Brain microvascular endothelial cell (primary cell): Measurements from ENCODE around the gene ANTXR1.

ENCODE experiments used
- DNase-seq: peaks from one replicate; pipeline ENCODE4 v3.0.0-alpha.2; 2020
- H3K27ac ChIP-seq: fragments of 250-450 bp; sonication (Bioruptor Pico); 2 replicates; pipeline ENCODE4 v1.5.1; 2020; ENCODE audit warnings: mild to moderate bottlenecking, moderate library complexity
- H3K27me3 ChIP-seq: fragments of 250-450 bp; sonication (Bioruptor Pico); replicated peaks from 2 replicates; pipeline ENCODE4 v1.5.1; 2020; ENCODE audit warnings: mild to moderate bottlenecking
- H3K36me3 ChIP-seq: fragments of 250-450 bp; sonication (Bioruptor Pico); replicated peaks from 2 replicates; pipeline ENCODE4 v1.5.1; 2020; ENCODE audit warnings: mild to moderate bottlenecking
- H3K4me3 ChIP-seq: 2 replicates; pipeline ENCODE4 v1.5.1; 2011; ENCODE audit warnings: low read depth, mild to moderate bottlenecking, control low read depth, low read length, moderate library complexity
- in situ Hi-C: cut with HindIII; loops from 2 replicates; pipeline ENCODE4 v1.10.0; 2017; ENCODE audit warnings: low sequenced_read_pairs, low pct_ligation_motif_present
- TF ChIP-seq, protein P1 (sequence below): IDR thresholded peaks from 2 replicates; pipeline ENCODE4 v1.5.1; 2011; ENCODE audit warnings: low read depth, mild to moderate bottlenecking, moderate library complexity, low read length, control low read depth, inconsistent platforms; ENCODE audit errors: missing control alignments

ANTXR1 gene

DNA sequence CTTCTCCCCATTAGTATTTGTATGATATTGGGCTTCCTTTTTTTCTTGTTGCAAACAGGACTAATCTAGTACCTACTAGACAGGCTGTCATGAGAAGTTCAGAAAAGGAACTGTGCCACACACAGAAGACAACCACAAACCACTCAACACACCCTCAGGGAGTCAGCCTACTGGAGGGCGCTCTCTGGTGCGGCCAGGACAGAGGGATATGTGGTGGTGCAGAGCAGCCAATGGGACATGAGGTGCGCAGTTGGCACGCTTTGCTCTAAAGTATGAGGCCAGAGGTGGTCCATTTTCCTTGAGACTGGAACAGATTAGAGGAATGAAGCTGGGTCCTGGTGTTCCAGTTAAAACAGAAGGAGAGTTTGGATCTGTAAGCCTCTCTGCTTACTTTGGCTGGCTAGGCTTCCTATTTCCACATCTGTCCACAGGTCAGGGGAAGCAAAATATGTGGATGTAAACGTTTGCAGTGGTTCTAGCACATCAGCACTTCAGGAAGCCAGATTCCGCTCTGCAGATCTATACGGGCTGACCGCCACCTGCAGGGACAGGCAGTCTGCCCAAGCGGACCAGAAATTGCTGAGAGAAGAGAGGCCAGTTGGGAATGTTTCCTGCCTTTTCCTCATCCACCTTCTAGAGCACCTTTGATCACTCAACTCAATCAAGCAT, 260.0 kb downstream of the ANTXR1 start:
- Histone ChIP-seq H3K36me3 (no peaks in the 10 kb centered on the region), H3K27me3 (no peaks in the 10 kb centered on the region), H3K27ac (no peak overlapping the region), H3K4me3 (no peak overlapping the region)
- no peak for DNase-seq
- in situ Hi-C loops, result no loop called here
- TF ChIP-seq, protein P1, sequence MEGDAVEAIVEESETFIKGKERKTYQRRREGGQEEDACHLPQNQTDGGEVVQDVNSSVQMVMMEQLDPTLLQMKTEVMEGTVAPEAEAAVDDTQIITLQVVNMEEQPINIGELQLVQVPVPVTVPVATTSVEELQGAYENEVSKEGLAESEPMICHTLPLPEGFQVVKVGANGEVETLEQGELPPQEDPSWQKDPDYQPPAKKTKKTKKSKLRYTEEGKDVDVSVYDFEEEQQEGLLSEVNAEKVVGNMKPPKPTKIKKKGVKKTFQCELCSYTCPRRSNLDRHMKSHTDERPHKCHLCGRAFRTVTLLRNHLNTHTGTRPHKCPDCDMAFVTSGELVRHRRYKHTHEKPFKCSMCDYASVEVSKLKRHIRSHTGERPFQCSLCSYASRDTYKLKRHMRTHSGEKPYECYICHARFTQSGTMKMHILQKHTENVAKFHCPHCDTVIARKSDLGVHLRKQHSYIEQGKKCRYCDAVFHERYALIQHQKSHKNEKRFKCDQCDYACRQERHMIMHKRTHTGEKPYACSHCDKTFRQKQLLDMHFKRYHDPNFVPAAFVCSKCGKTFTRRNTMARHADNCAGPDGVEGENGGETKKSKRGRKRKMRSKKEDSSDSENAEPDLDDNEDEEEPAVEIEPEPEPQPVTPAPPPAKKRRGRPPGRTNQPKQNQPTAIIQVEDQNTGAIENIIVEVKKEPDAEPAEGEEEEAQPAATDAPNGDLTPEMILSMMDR, result peak; percentile 34

DNA sequence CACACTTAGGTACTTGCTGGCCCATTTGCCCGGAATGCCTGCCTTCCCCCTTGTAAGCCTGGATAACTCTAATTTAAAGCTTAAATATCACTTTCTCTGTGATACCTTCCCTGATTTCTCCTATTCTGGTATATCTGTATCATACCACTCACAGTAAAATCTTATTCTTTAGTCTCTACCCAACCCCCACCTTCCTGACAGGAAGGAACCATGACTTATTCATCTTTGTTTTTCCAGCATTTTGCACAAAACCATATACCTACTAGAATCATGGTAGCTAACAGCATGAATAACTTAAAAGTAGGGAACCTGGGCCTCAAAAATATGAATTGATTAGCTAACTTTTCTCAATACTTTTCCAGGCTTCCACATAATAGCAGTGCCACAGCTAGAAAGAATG, 262.5 kb downstream of the ANTXR1 start:
- TF ChIP-seq, protein P1, result no peak
- H3K4me3 ChIP-seq, result no peak overlapping the region
- H3K27me3 ChIP-seq, result no peaks in the 10 kb centered on the region
- no peaks in the 10 kb centered on the region for H3K36me3 ChIP-seq
- in situ Hi-C loops, result loop anchor here (25.0 kb wide), 1 partner anchor 263 kb away; the partner anchor contains the start of gene ANTXR1
- DNase-seq, result no peak
- H3K27ac ChIP-seq, result no peak overlapping the region

DNA sequence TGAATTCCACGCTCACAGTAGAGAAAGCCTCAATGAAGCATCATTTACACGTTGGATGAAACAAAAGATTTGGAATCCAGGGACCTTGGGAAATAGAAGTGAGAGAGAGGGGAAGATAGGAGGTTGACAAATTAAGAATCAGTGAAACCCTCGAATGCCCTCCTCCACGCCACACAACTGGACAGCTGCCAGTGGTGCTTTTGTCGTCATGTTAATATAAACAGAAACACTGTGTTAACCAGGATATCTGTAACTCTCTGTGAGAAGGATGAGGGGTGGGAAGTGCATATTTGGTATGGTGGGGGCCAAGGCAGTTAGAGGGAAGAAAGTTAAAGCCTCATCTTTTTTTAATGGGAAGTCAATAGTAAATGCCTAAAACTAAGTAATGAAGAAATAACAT, 265.4 kb downstream of the ANTXR1 start:
- peak; percentile 30 for DNase-seq
- in situ Hi-C loops, result loop anchor here (25.0 kb wide), 1 partner anchor 266 kb away; the partner anchor contains the start of gene ANTXR1
- TF ChIP-seq, protein P1, result no peak

DNA sequence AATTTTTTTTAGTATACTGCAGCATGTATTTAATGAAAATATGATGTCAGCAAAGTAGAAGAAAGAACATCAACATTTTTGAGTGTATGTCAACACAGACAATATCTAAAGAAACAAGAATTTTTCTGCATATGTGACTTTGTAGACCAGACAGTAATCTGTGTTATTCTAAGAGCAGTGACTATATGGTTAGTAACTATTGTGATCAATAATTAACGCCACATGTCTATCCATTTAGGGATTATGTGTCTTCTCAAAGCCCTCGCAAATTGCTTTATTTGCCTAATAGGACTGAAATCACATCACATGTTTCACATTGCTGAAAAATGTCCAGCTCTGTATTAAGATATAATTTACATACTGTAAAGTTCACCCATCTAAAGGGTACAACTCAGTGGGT, 266.2 kb downstream of the ANTXR1 start:
- no peak overlapping the region for H3K27ac ChIP-seq
- H3K36me3 ChIP-seq, result no peaks in the 10 kb centered on the region
- TF ChIP-seq, protein P1, result no peak
- H3K4me3 ChIP-seq, result no peak overlapping the region
- H3K27me3 ChIP-seq, result no peaks in the 10 kb centered on the region
- DNase-seq, result no peak
- in situ Hi-C loops, result loop anchor here (25.0 kb wide), 1 partner anchor 267 kb away; the partner anchor contains the start of gene ANTXR1

More for the DNA sequence above, 265.4 kb downstream of the ANTXR1 start:
- H3K27ac ChIP-seq, result no peak overlapping the region
- no peak overlapping the region for H3K4me3 ChIP-seq
- no peaks in the 10 kb centered on the region for H3K27me3 ChIP-seq
- H3K36me3 ChIP-seq, result no peaks in the 10 kb centered on the region

DNA sequence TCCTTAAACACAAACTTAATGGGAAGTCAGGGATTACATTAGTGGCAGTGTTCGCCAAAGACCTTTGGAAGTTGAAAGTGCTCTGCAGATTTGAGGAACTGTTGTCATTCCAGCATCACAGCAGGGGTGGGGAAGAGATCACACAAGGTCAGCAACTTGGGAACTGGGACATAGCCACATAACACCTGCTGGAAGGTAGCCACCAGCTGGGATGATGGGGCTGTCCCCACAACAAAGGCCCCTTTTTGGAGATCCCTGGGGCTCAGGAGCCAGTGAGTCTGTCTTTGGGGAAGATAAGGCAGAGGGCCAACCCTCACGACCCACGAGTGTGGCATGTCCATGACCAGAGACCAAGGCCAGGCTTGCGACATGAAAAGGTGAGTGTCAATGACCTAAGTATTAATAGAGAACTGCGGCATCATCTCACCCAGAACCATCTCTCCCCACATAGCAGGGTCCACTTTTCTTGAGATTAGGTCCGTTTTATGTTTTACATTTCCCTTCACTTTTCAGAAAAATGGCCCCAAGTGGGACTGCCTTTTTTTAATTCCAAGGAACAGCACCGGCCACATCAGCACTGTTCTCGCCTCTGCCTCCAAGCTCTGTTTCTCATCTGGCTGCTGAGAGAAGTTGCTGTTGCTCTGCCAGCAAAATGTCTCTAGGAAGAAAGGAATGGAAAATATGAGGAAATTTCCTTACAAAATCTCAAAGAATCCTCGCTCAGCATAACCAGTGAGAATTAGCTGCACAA, 267.1 kb downstream of the ANTXR1 start:
- TF ChIP-seq, protein P1, result no peak
- in situ Hi-C loops, result loop anchor here (25.0 kb wide), 1 partner anchor 268 kb away; the partner anchor contains the start of gene ANTXR1
- Histone ChIP-seq H3K27me3 (no peaks in the 10 kb centered on the region), H3K36me3 (no peaks in the 10 kb centered on the region), H3K4me3 (no peak overlapping the region), H3K27ac (no peak overlapping the region)
- DNase-seq, result no peak
